Tibial nerve (tissue), 4 donors: ENCODE data around the gene SNX8.

Experiments
- CTCF ChIP-seq, 5 experiments: fragments of 200-600 bp in 3 of 5; fragments of 450-650 bp in 2 of 5; sonication (generic) in 3 of 5; IDR thresholded peaks; one replicate each; pipeline ENCODE4 v1.5.1; 2016 to 2019; ENCODE audit warnings: antibody characterized with exemption in 5 of 5, mild to moderate bottlenecking in 3 of 5, moderate library complexity in 2 of 5
- EP300 ChIP-seq, 2 donors: sonication (generic); formaldehyde crosslinking; IDR thresholded peaks; one replicate each; pipeline ENCODE4 v1.6.1; 2017; ENCODE audit warnings: antibody characterized with exemption in 2 of 2, mild to moderate bottlenecking in 1 of 2
- POLR2A ChIP-seq, 2 donors: fragments of 450-650 bp; IDR thresholded peaks; one replicate each; pipeline ENCODE4 v1.6.1; 2017; ENCODE audit warnings: antibody characterized with exemption in 2 of 2, mild to moderate bottlenecking in 2 of 2, moderate library complexity in 2 of 2

- TF ChIP-seq CTCF (IDR thresholded peaks at IDR 0.05) (no peak), POLR2A (IDR thresholded peaks at IDR 0.05) (no peak), EP300 (IDR thresholded peaks at IDR 0.05) (no peak)
Measured at GRCh38 chr7:2257046-2257551, 57.1 kb downstream of the SNX8 start.
